SH-SY5Y (cell line): ENCODE results near the gene DPPA5.

Experiments
- GATA2 ChIP-seq: IDR thresholded peaks from 2 replicates; pipeline ENCODE4 v1.6.1; 2011; ENCODE audit warnings: mild to moderate bottlenecking, low read depth, low read length
- GATA3 ChIP-seq: IDR thresholded peaks from 2 replicates; pipeline ENCODE4 v1.6.1; 2011; ENCODE audit warnings: low read depth, mild to moderate bottlenecking, low read length, moderate library complexity

DNA sequence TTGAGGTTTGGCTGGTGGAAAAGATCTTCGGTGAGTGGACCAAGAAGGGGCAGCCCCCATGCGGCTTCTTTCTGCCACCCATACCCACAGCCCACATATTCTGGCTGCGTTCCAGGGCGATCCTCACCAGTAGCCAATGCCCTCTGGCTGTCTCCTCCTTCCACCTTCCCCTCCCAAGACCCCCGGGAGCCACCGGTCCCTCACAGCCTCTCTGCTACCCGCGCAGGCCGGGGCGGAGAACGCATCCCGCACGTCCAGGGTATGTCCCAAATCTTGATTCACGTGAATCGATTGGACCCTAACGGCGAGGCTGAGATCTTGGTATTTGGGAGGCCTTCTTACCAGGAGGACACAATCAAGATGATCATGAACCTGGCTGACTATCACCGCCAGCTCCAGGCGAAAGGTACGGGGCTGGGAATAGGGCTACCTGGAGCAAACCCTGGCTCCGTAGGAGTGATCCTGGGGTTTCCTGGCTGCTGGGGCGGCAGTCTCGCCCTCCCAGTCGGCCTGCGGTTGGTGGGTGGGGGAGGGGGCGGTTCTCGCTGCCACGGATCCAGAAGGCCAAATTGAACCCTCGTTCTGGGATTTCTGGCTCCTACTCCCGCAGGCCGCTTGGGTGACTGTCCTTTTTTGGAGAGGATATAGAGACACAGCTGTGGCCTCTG, 8.9 kb upstream of the DPPA5 start:
- TF ChIP-seq GATA2 (no peak), GATA3 (no peak)
